Measurements from ENCODE around the gene PCDHGA8. TPM values are rescaled to one million over a fixed set of nuclear protein-coding genes. Genes with fewer than 3 reads are reported as not detected.

PCDHGA8 gene
- total and polyA plus RNA-seq, 2 of the 13 experiments (the other 11 are each of a cell fraction or from before 2014, with no cell fraction given), result 0.05 to 0.29 TPM

DNA sequence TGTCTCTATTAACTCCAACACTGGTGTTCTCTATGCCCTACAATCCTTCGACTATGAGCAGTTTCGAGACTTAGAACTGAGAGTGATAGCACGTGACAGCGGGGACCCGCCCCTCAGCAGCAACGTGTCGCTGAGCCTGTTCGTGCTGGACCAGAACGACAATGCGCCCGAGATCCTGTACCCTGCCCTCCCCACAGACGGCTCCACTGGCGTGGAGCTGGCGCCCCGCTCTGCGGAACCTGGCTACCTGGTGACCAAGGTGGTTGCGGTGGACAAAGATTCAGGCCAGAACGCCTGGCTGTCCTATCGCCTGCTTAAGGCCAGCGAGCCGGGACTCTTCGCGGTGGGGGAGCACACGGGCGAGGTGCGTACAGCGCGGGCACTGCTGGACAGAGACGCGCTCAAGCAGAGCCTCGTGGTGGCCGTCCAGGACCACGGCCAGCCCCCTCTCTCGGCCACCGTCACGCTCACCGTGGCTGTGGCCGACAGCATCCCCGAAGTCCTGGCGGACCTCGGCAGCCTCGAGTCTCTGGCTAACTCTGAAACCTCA lies 30.4 kb downstream of the PCDHGA8 start (continued):
- TF ChIP-seq ZNF354B (CRISPR knock-in tag; IDR thresholded peaks at IDR 0.05) (no peak), ZFP90 (CRISPR knock-in tag; IDR thresholded peaks at IDR 0.05; ENCODE audit: borderline replicate concordance) (no peak), ZNF121 (CRISPR knock-in tag; IDR thresholded peaks at IDR 0.05) (no peak)
- TF ChIP-seq, protein P1, sequence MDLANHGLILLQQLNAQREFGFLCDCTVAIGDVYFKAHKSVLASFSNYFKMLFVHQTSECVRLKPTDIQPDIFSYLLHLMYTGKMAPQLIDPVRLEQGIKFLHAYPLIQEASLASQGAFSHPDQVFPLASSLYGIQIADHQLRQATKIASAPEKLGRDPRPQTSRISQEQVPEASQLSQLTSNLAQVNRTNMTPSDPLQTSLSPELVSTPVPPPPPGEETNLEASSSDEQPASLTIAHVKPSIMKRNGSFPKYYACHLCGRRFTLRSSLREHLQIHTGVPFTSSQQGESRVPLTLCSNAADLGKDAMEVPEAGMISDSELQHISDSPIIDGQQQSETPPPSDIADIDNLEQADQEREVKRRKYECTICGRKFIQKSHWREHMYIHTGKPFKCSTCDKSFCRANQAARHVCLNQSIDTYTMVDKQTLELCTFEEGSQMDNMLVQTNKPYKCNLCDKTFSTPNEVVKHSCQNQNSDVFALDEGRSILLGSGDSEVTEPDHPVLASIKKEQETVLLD (CRISPR knock-in tag; IDR thresholded peaks at IDR 0.05; ENCODE audit: low read depth), result no peak
- TF ChIP-seq, protein P2, sequence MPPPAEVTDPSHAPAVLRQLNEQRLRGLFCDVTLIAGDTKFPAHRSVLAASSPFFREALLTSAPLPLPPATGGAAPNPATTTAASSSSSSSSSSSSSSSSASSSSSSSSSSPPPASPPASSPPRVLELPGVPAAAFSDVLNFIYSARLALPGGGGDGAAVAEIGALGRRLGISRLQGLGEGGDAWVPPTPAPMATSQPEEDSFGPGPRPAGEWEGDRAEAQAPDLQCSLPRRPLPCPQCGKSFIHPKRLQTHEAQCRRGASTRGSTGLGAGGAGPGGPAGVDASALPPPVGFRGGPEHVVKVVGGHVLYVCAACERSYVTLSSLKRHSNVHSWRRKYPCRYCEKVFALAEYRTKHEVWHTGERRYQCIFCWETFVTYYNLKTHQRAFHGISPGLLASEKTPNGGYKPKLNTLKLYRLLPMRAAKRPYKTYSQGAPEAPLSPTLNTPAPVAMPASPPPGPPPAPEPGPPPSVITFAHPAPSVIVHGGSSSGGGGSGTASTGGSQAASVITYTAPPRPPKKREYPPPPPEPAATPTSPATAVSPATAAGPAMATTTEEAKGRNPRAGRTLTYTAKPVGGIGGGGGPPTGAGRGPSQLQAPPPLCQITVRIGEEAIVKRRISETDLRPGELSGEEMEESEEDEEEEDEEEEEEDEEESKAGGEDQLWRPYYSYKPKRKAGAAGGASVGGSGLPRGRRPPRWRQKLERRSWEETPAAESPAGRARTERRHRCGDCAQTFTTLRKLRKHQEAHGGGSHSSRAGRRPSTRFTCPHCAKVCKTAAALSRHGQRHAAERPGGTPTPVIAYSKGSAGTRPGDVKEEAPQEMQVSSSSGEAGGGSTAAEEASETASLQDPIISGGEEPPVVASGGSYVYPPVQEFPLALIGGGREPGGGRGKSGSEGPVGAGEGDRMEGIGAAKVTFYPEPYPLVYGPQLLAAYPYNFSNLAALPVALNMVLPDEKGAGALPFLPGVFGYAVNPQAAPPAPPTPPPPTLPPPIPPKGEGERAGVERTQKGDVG (CRISPR knock-in tag; IDR thresholded peaks at IDR 0.05; ENCODE audit: borderline replicate concordance), result no peak

DNA sequence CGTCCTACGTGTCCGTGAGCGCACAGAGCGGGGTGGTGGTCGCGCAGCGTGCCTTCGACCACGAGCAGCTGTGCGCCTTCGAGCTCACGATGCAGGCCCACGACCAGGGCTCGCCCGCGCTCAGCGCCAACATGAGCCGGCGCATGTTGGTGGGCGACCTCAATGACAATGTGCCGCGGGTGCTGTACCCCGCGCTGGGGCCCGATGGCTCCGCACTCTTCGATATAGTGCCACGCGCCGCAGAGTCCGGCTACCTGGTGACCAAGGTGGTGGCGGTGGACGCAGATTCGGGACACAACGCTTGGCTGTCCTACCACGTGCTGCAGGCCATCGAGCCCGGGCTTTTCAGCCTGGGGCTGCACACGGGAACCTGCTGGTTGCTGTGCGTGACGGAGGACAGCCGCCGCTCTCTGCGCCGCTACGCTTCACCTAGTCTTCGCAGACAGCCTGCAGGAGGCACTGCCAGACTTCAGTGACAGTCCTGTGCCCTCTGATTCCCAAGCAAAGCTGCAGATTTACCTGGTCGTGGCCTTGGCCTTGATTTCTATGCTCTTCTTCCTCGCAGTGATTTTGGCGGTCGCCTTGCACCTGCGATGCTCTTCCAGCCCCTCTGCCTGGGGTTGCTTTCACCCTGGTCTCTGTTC lies 35.5 kb downstream of the PCDHGA8 start:
- no peak overlapping the region for H3K4me3 ChIP-seq (replicated peaks in 1 of 3; ENCODE audit: insufficient read depth in 1 of 3, low read depth in 2 of 3, low read length in 3 of 3)
- no peaks in the 10 kb centered on the region for H3K79me2 ChIP-seq (ENCODE audit: insufficient read depth, low read length)
- no TSS peak for BruUV-seq (replicated peaks)
- H3K9ac ChIP-seq (ENCODE audit: insufficient read depth, low read depth, low read length), result no peak overlapping the region
- TF ChIP-seq ZMYM4 (CRISPR knock-in tag; IDR thresholded peaks at IDR 0.05) (no peak), REXO4 (CRISPR knock-in tag; IDR thresholded peaks at IDR 0.05; ENCODE audit: borderline replicate concordance) (no peak), MED8 (CRISPR knock-in tag; IDR thresholded peaks at IDR 0.05; ENCODE audit: insufficient replicate concordance) (no peak), NFE2L2 (IDR thresholded peaks at IDR 0.05; ENCODE audit: low read length) (no peak)
- TF ChIP-seq, protein P3, sequence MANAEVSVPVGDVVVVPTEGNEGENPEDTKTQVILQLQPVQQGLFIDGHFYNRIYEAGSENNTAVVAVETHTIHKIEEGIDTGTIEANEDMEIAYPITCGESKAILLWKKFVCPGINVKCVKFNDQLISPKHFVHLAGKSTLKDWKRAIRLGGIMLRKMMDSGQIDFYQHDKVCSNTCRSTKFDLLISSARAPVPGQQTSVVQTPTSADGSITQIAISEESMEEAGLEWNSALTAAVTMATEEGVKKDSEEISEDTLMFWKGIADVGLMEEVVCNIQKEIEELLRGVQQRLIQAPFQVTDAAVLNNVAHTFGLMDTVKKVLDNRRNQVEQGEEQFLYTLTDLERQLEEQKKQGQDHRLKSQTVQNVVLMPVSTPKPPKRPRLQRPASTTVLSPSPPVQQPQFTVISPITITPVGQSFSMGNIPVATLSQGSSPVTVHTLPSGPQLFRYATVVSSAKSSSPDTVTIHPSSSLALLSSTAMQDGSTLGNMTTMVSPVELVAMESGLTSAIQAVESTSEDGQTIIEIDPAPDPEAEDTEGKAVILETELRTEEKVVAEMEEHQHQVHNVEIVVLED (CRISPR knock-in tag; IDR thresholded peaks at IDR 0.05; ENCODE audit: borderline replicate concordance), result no peak
- no peaks in the 10 kb centered on the region for H3K36me3 ChIP-seq (replicated peaks in 1 of 2; ENCODE audit: control insufficient read depth in 1 of 2, insufficient read depth in 2 of 2, low read length in 2 of 2)
- intact Hi-C loops (cut with micrococcal nuclease; ENCODE audit: unreplicated experiment) (no loop called here), in situ Hi-C loops (cut with HindIII; ENCODE audit: extremely low pct_ligation_motif_present, low pct_unique_long_range_greater_than_20kb) (no loop called here)
- ATAC-seq (no peak), FAIRE-seq (no peak), DNase-seq (ENCODE audit: low spot score) (no peak)
- CTCF ChIA-PET (ENCODE audit: low intra/inter-chr PET ratio, low total read pairs), result no interaction called here
- no peaks in the 10 kb centered on the region for H3K4me1 ChIP-seq (ENCODE audit: insufficient read depth, low read length)
- 82% methylated on average over 26 of the region's 53 CpGs for WGBS (ENCODE audit: low lambda C conversion rate)
- H3K9me3 ChIP-seq (ENCODE audit: low read length), result peaks cover 19% of the 10 kb centered on the region; the same call in 1 of the 2 replicates
- H4K20me1 ChIP-seq (ENCODE audit: insufficient read depth, low read length), result no peaks in the 10 kb centered on the region
- POLR2A ChIA-PET, result no interaction called here
- H3K27ac ChIP-seq (ENCODE audit: extremely low read length, insufficient read depth, low read length), result no peak overlapping the region
- H2AFZ ChIP-seq (ENCODE audit: low read length), result no peak overlapping the region
- H3K4me2 ChIP-seq (ENCODE audit: low read depth, low read length), result no peak overlapping the region
- no peaks in the 10 kb centered on the region for H3K27me3 ChIP-seq (ENCODE audit: control insufficient read depth in 1 of 2, insufficient read depth in 2 of 2, low read length in 2 of 2)

Data from HepG2 (cell line).